Mesothelial cell of epicardium (in vitro differentiated cells): ENCODE results near the gene SVOP. TPM values are rescaled to one million over a fixed set of nuclear protein-coding genes. Genes with fewer than 3 reads are reported as not detected.

Experiments used
- DNase-seq, 2 experiments: peaks; one replicate each; pipeline ENCODE4 v3.0.0; 2021; ENCODE audit warnings: low spot score in 2 of 2; ENCODE audit not compliant: unreplicated experiment in 2 of 2
- H3K27ac Mint-ChIP-seq: 2 replicates; pipeline ENCODE4 v1.8.0; 2021; ENCODE audit warnings: mixed read lengths
- H3K27me3 Mint-ChIP-seq: 2 replicates; pipeline ENCODE4 v1.8.0; 2021; ENCODE audit warnings: low read depth, mixed read lengths
- H3K36me3 Mint-ChIP-seq: 2 replicates; pipeline ENCODE4 v1.8.0; 2021; ENCODE audit warnings: mixed read lengths
- H3K4me1 Mint-ChIP-seq: 2 replicates; pipeline ENCODE4 v1.8.0; 2021; ENCODE audit warnings: mixed read lengths
- H3K4me3 Mint-ChIP-seq: 2 replicates; pipeline ENCODE4 v1.8.0; 2021; ENCODE audit warnings: mild to moderate bottlenecking, moderate library complexity, mixed read lengths
- H3K9me3 Mint-ChIP-seq: 2 replicates; pipeline ENCODE4 v1.8.0; 2021; ENCODE audit warnings: mixed read lengths
- total RNA-seq: library from RNA; stranded (reverse); gene quantifications from 3 replicates; pipeline ENCODE4 v1.2.1, GENCODE V29; 2021
- TF ChIP-seq, protein P1 (sequence below): fragments of 200-600 bp; sonication (generic); IDR thresholded peaks from one replicate; pipeline ENCODE4 v1.5.0; 2021; ENCODE audit warnings: antibody characterized with exemption; ENCODE audit not compliant: unreplicated experiment

The SVOP gene
- total RNA-seq, 1 donor from 2014 or later = not detected

- TF ChIP-seq, protein P1, sequence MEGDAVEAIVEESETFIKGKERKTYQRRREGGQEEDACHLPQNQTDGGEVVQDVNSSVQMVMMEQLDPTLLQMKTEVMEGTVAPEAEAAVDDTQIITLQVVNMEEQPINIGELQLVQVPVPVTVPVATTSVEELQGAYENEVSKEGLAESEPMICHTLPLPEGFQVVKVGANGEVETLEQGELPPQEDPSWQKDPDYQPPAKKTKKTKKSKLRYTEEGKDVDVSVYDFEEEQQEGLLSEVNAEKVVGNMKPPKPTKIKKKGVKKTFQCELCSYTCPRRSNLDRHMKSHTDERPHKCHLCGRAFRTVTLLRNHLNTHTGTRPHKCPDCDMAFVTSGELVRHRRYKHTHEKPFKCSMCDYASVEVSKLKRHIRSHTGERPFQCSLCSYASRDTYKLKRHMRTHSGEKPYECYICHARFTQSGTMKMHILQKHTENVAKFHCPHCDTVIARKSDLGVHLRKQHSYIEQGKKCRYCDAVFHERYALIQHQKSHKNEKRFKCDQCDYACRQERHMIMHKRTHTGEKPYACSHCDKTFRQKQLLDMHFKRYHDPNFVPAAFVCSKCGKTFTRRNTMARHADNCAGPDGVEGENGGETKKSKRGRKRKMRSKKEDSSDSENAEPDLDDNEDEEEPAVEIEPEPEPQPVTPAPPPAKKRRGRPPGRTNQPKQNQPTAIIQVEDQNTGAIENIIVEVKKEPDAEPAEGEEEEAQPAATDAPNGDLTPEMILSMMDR = no peak
- Mint-ChIP-seq H3K4me3 (no peak overlapping the region), H3K27ac (no peak overlapping the region), H3K36me3 (no peaks in the 10 kb centered on the region), H3K27me3 (peaks cover 19% of the 10 kb centered on the region), H3K4me1 (no peaks in the 10 kb centered on the region), H3K9me3 (peaks cover 5% of the 10 kb centered on the region)
- no peak for DNase-seq
Observed at GRCh38 chr12:108918960-108919642, 101.8 kb downstream of the SVOP start.

DNA sequence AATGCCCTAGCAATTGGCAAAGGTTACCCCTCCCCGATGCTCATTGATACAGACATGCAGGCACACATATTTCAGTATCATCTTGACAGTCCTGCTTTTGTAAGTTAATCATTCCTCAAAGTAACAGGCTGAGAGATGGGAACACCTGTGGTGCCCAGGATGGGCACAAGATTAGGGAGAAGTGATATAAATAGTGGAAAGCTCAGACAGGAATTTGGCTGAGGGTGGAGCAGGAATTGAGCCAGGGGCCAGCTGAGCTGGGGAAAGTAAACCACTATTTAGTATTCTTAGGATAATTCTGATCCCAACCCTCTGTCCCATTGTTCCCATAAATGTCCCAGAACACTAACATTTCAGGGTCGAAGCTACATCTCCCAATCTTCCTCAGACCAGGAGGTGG is 102.7 kb downstream of the SVOP start:
- Mint-ChIP-seq H3K27me3 (peaks cover 15% of the 10 kb centered on the region), H3K4me1 (no peaks in the 10 kb centered on the region), H3K9me3 (peaks cover 5% of the 10 kb centered on the region), H3K36me3 (no peaks in the 10 kb centered on the region), H3K4me3 (no peak overlapping the region), H3K27ac (no peak overlapping the region)
- no peak for DNase-seq
- TF ChIP-seq, protein P1 = no peak

DNA sequence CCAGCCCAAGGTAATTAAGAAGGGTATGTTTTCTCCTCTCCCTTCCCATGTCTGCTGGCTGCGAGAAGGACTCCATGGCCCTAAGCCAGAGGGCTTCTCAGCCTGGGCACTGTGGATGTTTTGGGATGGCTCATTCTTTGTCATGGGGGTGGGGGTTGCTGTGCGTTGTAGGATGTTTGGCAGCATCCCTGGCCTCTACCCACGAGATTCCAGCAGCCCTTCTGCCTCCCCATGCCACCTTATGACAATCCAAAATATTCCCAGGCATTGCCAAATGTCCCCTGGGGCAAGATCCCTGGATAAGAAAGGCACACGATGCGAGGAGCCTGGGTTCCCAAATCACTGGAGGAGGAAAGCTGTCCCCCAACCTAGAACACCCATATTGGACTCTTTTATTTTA is 104.5 kb downstream of the SVOP start:
- no peak overlapping the region for H3K27ac Mint-ChIP-seq
- no peaks in the 10 kb centered on the region for H3K36me3 Mint-ChIP-seq
- peaks cover 3% of the 10 kb centered on the region for H3K27me3 Mint-ChIP-seq
- no peak overlapping the region for H3K4me3 Mint-ChIP-seq
- H3K9me3 Mint-ChIP-seq = peaks cover 5% of the 10 kb centered on the region
- no peaks in the 10 kb centered on the region for H3K4me1 Mint-ChIP-seq
- no peak for DNase-seq
- TF ChIP-seq, protein P1 = no peak

DNA sequence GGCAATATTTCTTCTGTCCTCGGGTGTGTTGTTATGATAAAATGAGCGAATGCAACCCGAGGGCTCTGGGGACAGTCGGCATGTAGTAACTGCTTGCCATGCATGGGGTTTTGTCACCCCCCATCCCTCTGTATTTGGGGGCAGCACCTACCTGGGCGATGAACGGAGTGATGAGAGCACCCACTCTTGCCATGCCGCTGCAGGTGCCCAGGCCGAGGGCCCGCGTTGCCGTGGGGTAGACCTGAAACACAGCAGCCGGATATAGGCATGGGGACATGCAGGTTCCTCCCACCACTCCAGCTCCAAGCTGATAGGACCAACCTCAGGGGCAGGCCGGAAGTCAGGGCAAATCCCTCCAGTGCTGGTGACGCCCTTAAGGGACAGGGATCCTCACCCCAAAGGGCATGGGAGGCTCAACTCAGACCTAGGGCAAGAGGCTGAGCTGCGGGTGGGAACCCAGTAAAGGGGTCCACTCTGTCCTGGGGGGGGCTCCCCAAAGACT is 105.2 kb downstream of the SVOP start:
- H3K27me3 Mint-ChIP-seq = no peaks in the 10 kb centered on the region
- no peak overlapping the region for H3K4me3 Mint-ChIP-seq
- H3K36me3 Mint-ChIP-seq = no peaks in the 10 kb centered on the region
- no peaks in the 10 kb centered on the region for H3K4me1 Mint-ChIP-seq
- no peak overlapping the region for H3K27ac Mint-ChIP-seq
- no peak for DNase-seq
- peaks cover 5% of the 10 kb centered on the region for H3K9me3 Mint-ChIP-seq
- TF ChIP-seq, protein P1 = no peak

DNA sequence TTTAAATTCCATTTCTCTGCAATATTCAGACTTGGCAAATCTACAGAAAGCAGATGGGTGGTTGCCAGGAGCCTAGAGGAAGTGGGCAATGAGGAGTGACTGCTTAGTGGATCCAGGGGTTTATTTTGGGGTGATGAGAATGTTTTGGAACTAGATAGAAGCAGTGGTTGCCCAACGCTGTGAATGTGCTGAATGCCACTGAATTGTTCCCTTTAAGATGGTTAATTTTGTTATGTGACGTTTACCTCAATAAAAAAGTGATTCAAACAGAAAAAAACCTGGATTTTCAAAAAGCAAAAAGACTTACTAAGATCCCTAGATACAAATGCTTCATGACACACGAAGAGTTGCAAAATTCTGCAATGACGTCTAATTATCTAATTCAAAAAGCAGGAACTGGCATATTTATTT is 106.7 kb downstream of the SVOP start:
- Mint-ChIP-seq H3K27ac (peak overlapping the region; percentile 28), H3K4me3 (no peak overlapping the region), H3K27me3 (no peaks in the 10 kb centered on the region), H3K4me1 (no peaks in the 10 kb centered on the region), H3K36me3 (no peaks in the 10 kb centered on the region), H3K9me3 (no peaks in the 10 kb centered on the region)
- DNase-seq = no peak
- TF ChIP-seq, protein P1 = no peak
